ENCODE results near the gene ERGIC1. TPM values are rescaled to one million over a fixed set of nuclear protein-coding genes. Genes with fewer than 3 reads are reported as not detected.
A peak's percentile ranks its signal among the peaks of the same experiment; 100 is the strongest.

The ERGIC1 gene
- total and polyA plus RNA-seq, 2 of the 13 experiments (the other 11 are each of a cell fraction or from before 2014, with no cell fraction given): 78.5 to 184 TPM

DNA sequence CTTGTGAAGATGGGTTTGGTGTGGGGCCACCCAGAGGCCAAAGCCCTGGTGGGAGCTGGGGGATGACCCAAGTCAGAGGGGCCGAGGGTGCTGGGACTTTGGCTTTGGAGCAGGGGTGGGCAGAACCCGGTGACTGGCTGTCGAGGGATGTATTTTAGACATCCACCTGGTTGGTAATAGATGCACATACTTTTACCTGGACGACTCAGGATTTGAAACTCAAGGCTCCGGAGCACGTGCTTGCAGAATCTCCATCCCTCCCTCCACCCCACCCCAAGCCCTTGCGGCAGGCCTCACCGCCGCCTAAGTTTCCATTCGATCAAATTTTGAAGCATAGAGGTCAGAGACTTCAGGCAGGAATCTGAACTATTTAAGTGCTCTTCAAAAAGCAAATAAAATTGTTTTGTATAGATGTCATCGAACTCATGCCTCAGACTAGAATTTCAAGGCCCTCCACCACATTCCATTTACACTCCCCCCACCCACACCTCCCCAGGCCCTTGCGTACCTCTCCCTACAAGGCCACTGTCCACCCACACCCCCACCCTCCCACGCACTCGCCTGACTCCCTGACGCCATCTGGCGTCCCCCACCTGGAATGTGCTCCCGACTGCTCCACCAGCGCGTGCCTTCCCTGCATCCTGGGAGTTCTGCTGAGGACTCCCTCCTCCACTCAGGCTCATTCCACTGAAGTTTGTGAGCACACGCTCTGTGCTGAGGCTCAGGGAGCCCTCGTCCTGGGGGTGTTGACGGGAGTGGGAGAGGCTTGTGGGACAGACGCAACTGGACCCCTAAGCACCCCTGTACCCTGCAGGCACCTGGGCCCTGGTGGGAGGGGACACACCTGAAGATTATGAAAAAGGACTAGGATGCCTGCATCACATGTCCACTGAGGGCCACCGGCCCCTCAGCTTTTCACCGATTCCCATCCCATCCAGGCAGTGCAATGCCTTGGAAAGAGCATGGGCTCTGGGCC lies 68.7 kb downstream of the ERGIC1 start (continued):
- TF ChIP-seq, protein P1, sequence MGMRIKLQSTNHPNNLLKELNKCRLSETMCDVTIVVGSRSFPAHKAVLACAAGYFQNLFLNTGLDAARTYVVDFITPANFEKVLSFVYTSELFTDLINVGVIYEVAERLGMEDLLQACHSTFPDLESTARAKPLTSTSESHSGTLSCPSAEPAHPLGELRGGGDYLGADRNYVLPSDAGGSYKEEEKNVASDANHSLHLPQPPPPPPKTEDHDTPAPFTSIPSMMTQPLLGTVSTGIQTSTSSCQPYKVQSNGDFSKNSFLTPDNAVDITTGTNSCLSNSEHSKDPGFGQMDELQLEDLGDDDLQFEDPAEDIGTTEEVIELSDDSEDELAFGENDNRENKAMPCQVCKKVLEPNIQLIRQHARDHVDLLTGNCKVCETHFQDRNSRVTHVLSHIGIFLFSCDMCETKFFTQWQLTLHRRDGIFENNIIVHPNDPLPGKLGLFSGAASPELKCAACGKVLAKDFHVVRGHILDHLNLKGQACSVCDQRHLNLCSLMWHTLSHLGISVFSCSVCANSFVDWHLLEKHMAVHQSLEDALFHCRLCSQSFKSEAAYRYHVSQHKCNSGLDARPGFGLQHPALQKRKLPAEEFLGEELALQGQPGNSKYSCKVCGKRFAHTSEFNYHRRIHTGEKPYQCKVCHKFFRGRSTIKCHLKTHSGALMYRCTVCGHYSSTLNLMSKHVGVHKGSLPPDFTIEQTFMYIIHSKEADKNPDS (CRISPR knock-in tag; IDR thresholded peaks at IDR 0.05): no peak
- no peak for TF ChIP-seq HMGA1 (CRISPR knock-in tag; conservative IDR thresholded peaks at IDR 0.05)
- peak; percentile 64 for TF ChIP-seq PPARG (CRISPR knock-in tag; conservative IDR thresholded peaks at IDR 0.05)
- peak; percentile 68; the same call in 1 of the 2 replicates for TF ChIP-seq YEATS4 (CRISPR knock-in tag; IDR thresholded peaks at IDR 0.05; ENCODE audit: borderline replicate concordance)
- TF ChIP-seq ZNF326 (CRISPR knock-in tag; IDR thresholded peaks at IDR 0.05; ENCODE audit: borderline replicate concordance): no peak
- peak; percentile 34; the same call in 1 of the 2 replicates for TF ChIP-seq RXRA (CRISPR knock-in tag; IDR thresholded peaks at IDR 0.05)
- TF ChIP-seq ZNF720 (CRISPR knock-in tag; IDR thresholded peaks at IDR 0.05): no peak
- TF ChIP-seq ZNF652 (CRISPR knock-in tag; IDR thresholded peaks at IDR 0.05; ENCODE audit: borderline replicate concordance, low read depth): 0 out of 2 replicates have a peak, but pooled peaks have one; percentile 6
- TF ChIP-seq, protein P2, sequence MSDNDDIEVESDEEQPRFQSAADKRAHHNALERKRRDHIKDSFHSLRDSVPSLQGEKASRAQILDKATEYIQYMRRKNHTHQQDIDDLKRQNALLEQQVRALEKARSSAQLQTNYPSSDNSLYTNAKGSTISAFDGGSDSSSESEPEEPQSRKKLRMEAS (IDR thresholded peaks at IDR 0.05): 0 out of 2 replicates have a peak, but pooled peaks have one; percentile 29
- 0 out of 2 replicates have a peak, but pooled peaks have one; percentile 9 for TF ChIP-seq CREB1 (IDR thresholded peaks at IDR 0.05)
- TF ChIP-seq CREB1 (CRISPR knock-in tag; IDR thresholded peaks at IDR 0.05): no peak
- TF ChIP-seq NR2F6 (IDR thresholded peaks at IDR 0.05): peak; percentile 24; the same call in 1 of the 2 replicates
- TF ChIP-seq NR2F6 (CRISPR knock-in tag; IDR thresholded peaks at IDR 0.05): peak; percentile 62
- peak; percentile 65; the same call in 1 of the 2 replicates for TF ChIP-seq HOXD1 (CRISPR knock-in tag; IDR thresholded peaks at IDR 0.05)
- peak; percentile 60; the same call in 1 of the 2 replicates for TF ChIP-seq ZFP90 (CRISPR knock-in tag; IDR thresholded peaks at IDR 0.05; ENCODE audit: borderline replicate concordance)
- no peak for TF ChIP-seq ZNF180 (CRISPR knock-in tag; IDR thresholded peaks at IDR 0.05; ENCODE audit: borderline replicate concordance, low read depth)
- TF ChIP-seq, protein P3, sequence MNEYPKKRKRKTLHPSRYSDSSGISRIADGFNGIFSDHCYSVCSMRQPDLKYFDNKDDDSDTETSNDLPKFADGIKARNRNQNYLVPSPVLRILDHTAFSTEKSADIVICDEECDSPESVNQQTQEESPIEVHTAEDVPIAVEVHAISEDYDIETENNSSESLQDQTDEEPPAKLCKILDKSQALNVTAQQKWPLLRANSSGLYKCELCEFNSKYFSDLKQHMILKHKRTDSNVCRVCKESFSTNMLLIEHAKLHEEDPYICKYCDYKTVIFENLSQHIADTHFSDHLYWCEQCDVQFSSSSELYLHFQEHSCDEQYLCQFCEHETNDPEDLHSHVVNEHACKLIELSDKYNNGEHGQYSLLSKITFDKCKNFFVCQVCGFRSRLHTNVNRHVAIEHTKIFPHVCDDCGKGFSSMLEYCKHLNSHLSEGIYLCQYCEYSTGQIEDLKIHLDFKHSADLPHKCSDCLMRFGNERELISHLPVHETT (CRISPR knock-in tag; conservative IDR thresholded peaks at IDR 0.05): no peak
- TF ChIP-seq, protein P4, sequence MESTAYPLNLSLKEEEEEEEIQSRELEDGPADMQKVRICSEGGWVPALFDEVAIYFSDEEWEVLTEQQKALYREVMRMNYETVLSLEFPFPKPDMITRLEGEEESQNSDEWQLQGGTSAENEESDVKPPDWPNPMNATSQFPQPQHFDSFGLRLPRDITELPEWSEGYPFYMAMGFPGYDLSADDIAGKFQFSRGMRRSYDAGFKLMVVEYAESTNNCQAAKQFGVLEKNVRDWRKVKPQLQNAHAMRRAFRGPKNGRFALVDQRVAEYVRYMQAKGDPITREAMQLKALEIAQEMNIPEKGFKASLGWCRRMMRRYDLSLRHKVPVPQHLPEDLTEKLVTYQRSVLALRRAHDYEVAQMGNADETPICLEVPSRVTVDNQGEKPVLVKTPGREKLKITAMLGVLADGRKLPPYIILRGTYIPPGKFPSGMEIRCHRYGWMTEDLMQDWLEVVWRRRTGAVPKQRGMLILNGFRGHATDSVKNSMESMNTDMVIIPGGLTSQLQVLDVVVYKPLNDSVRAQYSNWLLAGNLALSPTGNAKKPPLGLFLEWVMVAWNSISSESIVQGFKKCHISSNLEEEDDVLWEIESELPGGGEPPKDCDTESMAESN (CRISPR knock-in tag; conservative IDR thresholded peaks at IDR 0.05): peak; percentile 55; the same call in 1 of the 2 replicates
- TF ChIP-seq, protein P5, sequence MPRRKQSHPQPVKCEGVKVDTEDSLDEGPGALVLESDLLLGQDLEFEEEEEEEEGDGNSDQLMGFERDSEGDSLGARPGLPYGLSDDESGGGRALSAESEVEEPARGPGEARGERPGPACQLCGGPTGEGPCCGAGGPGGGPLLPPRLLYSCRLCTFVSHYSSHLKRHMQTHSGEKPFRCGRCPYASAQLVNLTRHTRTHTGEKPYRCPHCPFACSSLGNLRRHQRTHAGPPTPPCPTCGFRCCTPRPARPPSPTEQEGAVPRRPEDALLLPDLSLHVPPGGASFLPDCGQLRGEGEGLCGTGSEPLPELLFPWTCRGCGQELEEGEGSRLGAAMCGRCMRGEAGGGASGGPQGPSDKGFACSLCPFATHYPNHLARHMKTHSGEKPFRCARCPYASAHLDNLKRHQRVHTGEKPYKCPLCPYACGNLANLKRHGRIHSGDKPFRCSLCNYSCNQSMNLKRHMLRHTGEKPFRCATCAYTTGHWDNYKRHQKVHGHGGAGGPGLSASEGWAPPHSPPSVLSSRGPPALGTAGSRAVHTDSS (CRISPR knock-in tag; conservative IDR thresholded peaks at IDR 0.05): no peak
